GM19238 (cell line): ENCODE results near the gene LRRC72.
"Not testable (repeated sequence)": the region's sequence is repeated elsewhere in the genome, so short reads cannot be mapped to it uniquely, and the experiment has no call there.

ENCODE experiments used
- DNase-seq: peaks from one replicate; pipeline ENCODE4 v3.0.0; 2011; ENCODE audit warnings: low spot score; ENCODE audit not compliant: insufficient read length

The LRRC72 gene

GRCh38 chr7:16526742-16527540 lies at the start of gene LRRC72:
Gene LRRC72 (plus strand): TSS chr7:16526825. CDS start chr7:16526953, 128 bp downstream.
- DNase-seq: no peak

DNA sequence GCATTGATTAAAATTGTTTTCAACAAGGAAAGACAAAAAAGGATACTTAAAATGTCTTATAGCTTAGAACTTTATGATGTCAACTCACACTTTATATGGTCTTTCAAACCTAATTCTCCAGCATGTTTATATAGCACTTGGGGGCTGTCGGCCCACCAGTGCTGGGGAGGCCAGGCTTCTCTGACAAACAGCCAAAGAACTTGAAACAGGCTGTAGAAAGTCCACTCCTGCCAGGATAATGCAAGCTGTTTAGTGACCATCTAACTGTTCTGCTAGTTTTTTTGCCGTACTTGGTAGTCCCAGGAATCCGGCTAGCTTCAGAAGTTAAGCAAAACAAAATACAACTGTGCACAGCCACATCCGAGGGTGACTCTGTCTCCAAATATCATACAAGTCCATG lies 47.5 kb upstream of the LRRC72 start:
- DNase-seq: no peak

DNA sequence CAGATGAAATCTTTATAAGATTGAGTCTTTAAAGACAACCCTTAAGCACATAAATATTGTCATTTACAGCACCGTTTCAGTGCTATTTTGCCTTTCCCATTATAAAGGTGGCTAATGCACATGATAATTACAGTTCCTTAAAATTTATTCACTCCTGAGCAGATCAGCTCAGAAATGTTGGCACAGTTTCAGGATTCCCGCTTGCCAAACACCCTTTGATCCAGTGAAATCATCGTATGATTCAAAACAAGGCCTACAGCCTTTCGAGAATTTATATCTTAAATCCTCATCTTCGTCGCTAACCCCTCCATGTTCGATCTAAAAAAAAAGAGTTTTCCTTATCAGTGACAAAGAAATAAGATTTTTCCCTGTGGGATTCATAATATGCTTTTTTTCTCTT lies 47.0 kb upstream of the LRRC72 start:
- DNase-seq: no peak

DNA sequence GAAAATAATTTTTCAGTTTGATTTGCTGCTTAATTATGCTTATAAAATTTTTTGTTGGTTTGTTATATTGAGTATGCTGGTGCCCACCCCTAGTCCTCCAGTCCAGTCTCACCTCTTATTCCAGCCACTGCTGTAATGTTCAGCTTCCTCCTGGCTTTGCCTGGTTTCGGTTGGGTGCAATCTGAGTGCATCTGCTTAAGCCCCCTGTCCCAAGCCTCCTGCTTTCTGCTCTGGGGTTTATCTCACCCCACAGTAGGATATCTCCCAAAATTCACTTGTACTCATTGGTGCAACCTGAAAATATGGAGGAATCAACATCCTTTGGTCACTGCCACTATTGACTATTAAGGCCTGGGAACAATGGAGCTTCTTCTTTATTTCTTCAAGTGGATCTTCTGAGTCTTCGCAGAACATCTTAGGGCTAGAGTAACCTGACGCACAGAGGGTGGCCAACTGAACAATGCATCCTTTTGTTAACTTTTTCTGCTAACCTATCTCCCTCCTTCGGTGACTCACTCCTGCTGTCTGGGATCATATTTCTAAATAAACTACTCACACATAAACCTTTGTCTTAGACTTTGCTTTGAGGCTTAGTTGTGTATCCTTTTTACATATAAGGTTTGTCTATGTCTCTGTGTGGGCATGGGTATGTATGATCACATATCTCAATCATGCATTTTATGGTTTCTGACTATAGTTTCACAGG lies 42.0 kb upstream of the LRRC72 start:
- DNase-seq: no peak

DNA sequence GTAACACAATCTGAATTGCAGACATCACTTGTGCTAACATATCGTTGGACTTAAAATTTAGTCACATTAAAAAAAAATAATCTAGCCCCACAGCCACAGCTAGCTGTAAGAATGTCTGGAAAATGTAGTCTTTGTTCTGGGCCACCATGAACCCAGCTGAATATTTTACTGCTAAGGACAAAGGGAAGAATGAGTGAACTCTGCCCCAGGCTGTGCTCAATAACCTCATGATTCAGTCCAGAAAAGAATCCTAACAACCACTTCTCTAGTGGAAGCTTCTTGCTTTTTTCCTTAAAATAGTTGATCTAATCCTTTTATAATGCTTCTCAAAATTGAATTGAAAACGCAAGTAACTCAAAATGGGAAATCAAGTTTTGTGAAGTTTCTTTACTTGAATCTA lies 35.5 kb upstream of the LRRC72 start:
- DNase-seq: no peak

DNA sequence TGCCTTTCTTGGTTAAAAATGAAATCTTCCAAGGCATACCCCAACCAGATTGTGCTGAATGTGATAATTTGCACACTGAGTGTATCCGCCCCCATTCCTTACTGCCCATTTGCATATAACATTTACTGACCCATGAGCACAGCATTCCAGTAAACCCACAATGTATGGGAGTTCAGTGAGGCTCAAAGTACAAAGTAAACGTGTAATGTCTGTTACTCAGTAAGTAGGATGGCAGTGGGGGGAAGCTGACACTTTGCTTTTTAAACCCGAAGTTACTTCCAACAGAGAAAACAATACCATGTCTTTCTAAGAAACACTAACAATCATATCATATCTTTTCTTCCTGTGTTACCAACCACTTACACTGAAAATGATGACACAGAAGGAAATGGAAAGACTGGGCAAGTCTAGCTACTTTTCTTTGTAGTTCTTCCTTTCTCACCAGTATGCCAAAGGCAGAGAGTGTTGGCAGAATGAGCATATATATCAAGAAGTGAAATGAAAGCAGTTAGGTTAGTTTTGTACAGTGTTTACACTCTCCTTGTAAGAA lies 34.0 kb upstream of the LRRC72 start:
- no peak for DNase-seq

DNA sequence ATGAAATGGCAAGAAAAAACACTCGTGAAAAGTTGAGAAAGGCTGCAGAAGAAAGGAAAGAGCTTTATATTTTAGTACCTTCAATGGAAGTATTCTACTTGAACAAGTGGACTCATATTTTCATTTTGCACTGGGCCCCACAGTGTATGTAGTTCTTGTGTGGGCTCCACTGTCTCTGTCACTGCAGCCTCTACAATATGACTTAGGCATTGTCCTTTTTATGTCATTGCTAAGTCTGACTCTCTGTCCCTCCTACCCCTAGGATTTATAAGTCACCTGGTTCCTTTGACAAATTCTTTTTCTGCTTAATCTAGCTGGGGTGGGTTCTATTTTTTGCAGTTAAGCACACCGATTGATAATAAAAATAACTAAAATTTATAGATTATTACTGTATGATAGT lies 33.4 kb upstream of the LRRC72 start:
- DNase-seq: no peak

DNA sequence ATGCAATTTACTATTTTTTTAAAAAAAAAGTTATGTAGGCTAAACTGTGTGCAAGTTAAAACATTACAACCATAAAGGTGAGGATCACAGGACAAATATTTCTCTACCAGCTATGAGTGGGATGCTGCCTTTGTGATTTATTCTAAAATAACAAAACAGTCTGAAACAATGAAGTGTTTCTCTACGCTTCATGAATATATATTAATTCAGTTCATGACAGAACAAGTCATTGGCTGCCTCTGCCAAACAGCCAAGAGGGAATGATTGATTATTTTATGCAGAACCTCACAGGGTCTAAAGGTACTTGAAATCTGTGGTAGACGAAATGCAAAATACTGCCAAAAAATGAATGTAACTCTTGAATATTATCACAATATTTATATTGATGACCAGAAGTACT lies 32.1 kb upstream of the LRRC72 start:
- DNase-seq: no peak

DNA sequence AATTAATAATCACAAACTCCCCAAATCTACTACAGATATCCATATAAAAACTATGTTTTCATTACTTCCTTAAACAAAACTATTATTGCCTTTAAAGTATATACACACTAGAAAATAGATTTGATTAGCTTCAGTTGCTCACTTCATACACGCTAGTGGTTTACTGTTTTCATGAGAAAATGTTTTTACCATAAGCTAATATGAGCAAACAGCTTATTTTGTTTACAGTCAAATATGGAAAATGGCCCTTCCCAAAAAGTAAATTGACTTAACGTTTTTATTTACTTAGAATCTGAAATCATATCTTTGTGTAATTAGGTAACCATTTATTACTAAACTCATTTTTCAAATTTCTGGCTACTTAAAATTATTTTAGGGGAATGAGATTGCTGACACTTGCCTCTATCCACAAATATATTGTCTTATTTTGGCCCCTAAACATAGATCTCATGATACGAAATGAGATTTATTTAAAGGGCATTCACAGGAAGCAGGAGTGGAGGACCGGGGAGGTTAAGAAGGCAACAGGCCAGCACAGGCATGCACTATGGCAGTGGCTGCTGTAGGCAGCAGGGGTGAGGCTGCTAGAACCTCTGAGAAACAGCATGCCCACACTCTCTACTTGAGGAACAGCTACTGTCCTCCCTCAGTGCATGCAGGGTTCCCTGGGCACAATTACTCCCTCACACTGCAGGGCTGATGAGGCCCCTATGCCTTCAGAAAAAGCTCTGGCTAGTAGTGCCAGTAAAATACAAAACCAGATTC lies 31.5 kb upstream of the LRRC72 start:
- no peak for DNase-seq

- DNase-seq: no peak
Measured at GRCh38 chr7:16498122-16498521, 28.5 kb upstream of the LRRC72 start.

DNA sequence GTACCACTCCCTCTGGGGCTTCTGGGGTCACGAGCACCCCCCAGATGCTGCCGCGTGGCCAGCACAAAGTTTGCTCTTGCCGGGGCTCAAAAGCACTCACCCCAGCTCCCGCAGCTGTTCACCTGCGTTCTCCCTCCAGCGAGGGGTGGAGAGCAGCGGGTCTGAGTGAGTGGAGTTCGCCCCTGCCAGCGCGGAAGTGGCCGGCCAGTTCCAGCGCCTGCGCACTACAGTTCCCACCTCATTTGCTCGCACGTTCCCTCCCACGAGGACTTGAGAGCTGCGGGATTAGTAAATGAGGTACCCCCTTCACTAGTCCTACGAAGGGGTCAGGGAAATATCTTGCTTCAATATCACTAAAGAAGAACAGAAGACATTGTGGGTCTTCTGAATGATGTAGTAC lies 24.3 kb upstream of the LRRC72 start:
- DNase-seq: no peak

GRCh38 chr7:16504019-16504418 lies 22.6 kb upstream of the LRRC72 start:
- DNase-seq: no peak

DNA sequence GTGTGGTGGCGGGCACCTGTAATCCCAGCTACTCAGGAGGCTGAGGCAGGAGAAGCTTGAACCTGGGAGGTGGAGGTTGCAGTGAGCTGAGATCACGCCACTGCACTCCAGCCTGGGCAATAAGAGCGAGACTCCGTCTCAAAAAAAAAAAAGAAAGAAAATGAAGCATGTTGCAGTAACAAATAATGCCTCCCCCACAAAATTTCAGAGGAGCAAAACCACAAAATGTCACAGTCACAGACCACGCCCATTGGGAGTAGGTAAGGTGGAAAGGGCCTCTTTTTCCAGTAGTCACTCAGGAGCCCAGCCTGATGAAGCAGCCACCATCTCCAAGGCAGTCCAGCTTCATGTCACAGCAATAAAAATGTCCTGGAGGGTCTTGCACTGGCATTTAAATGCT lies 20.2 kb upstream of the LRRC72 start:
- not testable (repeated sequence) for DNase-seq

- no peak for DNase-seq
Measured at GRCh38 chr7:16509829-16510228, 16.8 kb upstream of the LRRC72 start.

- DNase-seq: no peak
Measured at GRCh38 chr7:16511314-16511713, 15.3 kb upstream of the LRRC72 start.

- DNase-seq: no peak
Measured at GRCh38 chr7:16512097-16512496, 14.5 kb upstream of the LRRC72 start.

- DNase-seq: no peak
Measured at GRCh38 chr7:16514271-16514670, 12.4 kb upstream of the LRRC72 start.

DNA sequence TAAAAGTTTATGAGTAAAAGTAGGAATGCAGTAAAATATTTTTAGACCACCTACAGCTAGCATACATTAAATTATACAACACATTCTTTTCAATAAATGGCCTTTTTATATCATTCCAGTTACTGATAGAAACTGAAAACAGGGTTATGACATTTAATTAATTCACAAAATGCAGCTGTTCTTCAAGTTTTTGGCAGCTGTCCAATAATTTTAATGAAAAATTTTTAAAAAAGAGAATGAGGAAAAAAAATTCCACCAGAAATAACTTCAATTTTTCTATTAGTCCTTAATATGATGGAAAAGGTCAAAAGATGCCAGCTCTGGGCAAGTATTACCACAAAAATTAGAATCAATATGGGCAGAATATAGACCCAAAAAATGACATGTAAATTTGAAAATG lies 11.9 kb upstream of the LRRC72 start:
- no peak for DNase-seq

GRCh38 chr7:16515785-16516685 lies 10.6 kb upstream of the LRRC72 start:
- no peak for DNase-seq

DNA sequence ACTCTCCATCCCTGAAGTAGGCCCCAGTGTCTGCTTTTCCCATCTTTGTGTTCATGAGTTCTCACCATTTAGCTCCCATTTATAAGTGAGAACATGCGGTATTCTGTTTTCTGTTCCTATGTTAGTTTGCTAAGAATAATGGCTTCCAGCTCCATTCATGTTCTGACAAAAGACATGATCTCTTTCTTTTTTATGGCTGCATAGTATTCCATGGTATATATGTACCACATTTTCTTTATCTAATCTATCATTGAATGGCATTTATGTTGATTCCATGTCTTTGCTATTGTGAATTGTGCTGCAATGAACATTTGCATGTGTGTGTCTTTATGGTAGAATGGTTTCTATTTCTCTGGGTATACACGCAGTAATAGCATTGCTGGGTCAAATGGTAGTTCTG lies 6.6 kb upstream of the LRRC72 start:
- not testable (repeated sequence) for DNase-seq

GRCh38 chr7:16524332-16524731 lies 2.3 kb upstream of the LRRC72 start:
- no peak for DNase-seq
